ENCODE measurements around the gene LARGE1. TPM values are rescaled to one million over a fixed set of nuclear protein-coding genes. Genes with fewer than 3 reads are reported as not detected.

Gene LARGE1
- total RNA-seq, 2 donors from 2014 or later: 12.5 to 21.1 TPM

- DNase-seq (no peak), ATAC-seq (no peak)
- H3K9me3 ChIP-seq: no peaks in the 10 kb centered on the region
- no peak overlapping the region for H3K27ac ChIP-seq
- H3K4me1 ChIP-seq: peaks cover 27% of the 10 kb centered on the region
- H3K27me3 ChIP-seq: no peaks in the 10 kb centered on the region
- TF ChIP-seq POLR2A (IDR thresholded peaks at IDR 0.05) (no peak), CTCF (IDR thresholded peaks at IDR 0.05) (no peak)
- H3K4me3 ChIP-seq: no peak overlapping the region
- 87 to 96% methylated on average over 7 of the region's 7 CpGs for WGBS, 2 donors
- intact Hi-C loops (cut with DNase I): no loop called here
- no peaks in the 10 kb centered on the region for H3K36me3 ChIP-seq (replicated peaks in 1 of 2; ENCODE audit: insufficient read depth in 1 of 2, low read depth in 2 of 2)
Measured at GRCh38 chr22:33575771-33576170, 344.5 kb downstream of the LARGE1 start.

GRCh38 chr22:33575041-33575440 is 345.2 kb downstream of the LARGE1 start:
- intact Hi-C loops (cut with DNase I): no loop called here
- Histone ChIP-seq H3K9me3 (no peaks in the 10 kb centered on the region), H3K36me3 (replicated peaks in 1 of 2; ENCODE audit: insufficient read depth in 1 of 2, low read depth in 2 of 2) (no peaks in the 10 kb centered on the region), H3K27me3 (no peaks in the 10 kb centered on the region), H3K27ac (no peak overlapping the region), H3K4me1 (peaks cover 27% of the 10 kb centered on the region), H3K4me3 (no peak overlapping the region)
- ATAC-seq (no peak), DNase-seq (no peak)
- no peak for TF ChIP-seq CTCF (IDR thresholded peaks at IDR 0.05)
- TF ChIP-seq POLR2A (IDR thresholded peaks at IDR 0.05): no peak
- 64 to 75% methylated on average over 2 of the region's 2 CpGs for WGBS, 2 donors

- no peak for DNase-seq
- Histone ChIP-seq H3K4me1 (peaks cover 20% of the 10 kb centered on the region), H3K36me3 (replicated peaks in 1 of 2; ENCODE audit: insufficient read depth in 1 of 2, low read depth in 2 of 2) (no peaks in the 10 kb centered on the region), H3K27ac (no peak overlapping the region), H3K9me3 (no peaks in the 10 kb centered on the region), H3K27me3 (no peaks in the 10 kb centered on the region), H3K4me3 (no peak overlapping the region)
- intact Hi-C loops (cut with DNase I): no loop called here
- WGBS, 2 donors: 60 to 77% methylated on average over 4 of the region's 4 CpGs
- TF ChIP-seq POLR2A (IDR thresholded peaks at IDR 0.05): no peak
- TF ChIP-seq CTCF (IDR thresholded peaks at IDR 0.05): no peak
- ATAC-seq: no peak
Measured at GRCh38 chr22:33573479-33573878, 346.8 kb downstream of the LARGE1 start.

- DNase-seq (no peak), ATAC-seq (no peak)
- H3K27me3 ChIP-seq: no peaks in the 10 kb centered on the region
- H3K9me3 ChIP-seq: no peaks in the 10 kb centered on the region
- TF ChIP-seq POLR2A (IDR thresholded peaks at IDR 0.05) (no peak), CTCF (IDR thresholded peaks at IDR 0.05) (no peak)
- H3K4me3 ChIP-seq: no peak overlapping the region
- H3K4me1 ChIP-seq: peaks cover 12% of the 10 kb centered on the region
- H3K27ac ChIP-seq: no peak overlapping the region
- H3K36me3 ChIP-seq (replicated peaks in 1 of 2; ENCODE audit: insufficient read depth in 1 of 2, low read depth in 2 of 2): no peaks in the 10 kb centered on the region
- intact Hi-C loops (cut with DNase I): no loop called here
- 93 to 94% methylated on average over 3 of the region's 3 CpGs for WGBS, 2 donors
Measured at GRCh38 chr22:33572086-33572485, 348.2 kb downstream of the LARGE1 start.

- intact Hi-C loops (cut with DNase I): no loop called here
- H3K4me1 ChIP-seq: peaks cover 12% of the 10 kb centered on the region
- H3K9me3 ChIP-seq: no peaks in the 10 kb centered on the region
- H3K27ac ChIP-seq: no peak overlapping the region
- no peak for ATAC-seq
- no peak overlapping the region for H3K4me3 ChIP-seq
- WGBS, 2 donors: 83 to 93% methylated on average over 4 of the region's 4 CpGs
- no peaks in the 10 kb centered on the region for H3K36me3 ChIP-seq (replicated peaks in 1 of 2; ENCODE audit: insufficient read depth in 1 of 2, low read depth in 2 of 2)
- TF ChIP-seq CTCF (IDR thresholded peaks at IDR 0.05): no peak
- TF ChIP-seq POLR2A (IDR thresholded peaks at IDR 0.05): no peak
- no peak for DNase-seq
- no peaks in the 10 kb centered on the region for H3K27me3 ChIP-seq
Measured at GRCh38 chr22:33570110-33570509, 350.2 kb downstream of the LARGE1 start.

Measured in body of pancreas (tissue), 4 donors.